Measurements from ENCODE around the gene GPR78. TPM values are rescaled to one million over a fixed set of nuclear protein-coding genes. Genes with fewer than 3 reads are reported as not detected.

GPR78 gene
- polyA plus RNA-seq, 1 of the 3 experiments (the other 2 are of a cell fraction) = not detected

DNA sequence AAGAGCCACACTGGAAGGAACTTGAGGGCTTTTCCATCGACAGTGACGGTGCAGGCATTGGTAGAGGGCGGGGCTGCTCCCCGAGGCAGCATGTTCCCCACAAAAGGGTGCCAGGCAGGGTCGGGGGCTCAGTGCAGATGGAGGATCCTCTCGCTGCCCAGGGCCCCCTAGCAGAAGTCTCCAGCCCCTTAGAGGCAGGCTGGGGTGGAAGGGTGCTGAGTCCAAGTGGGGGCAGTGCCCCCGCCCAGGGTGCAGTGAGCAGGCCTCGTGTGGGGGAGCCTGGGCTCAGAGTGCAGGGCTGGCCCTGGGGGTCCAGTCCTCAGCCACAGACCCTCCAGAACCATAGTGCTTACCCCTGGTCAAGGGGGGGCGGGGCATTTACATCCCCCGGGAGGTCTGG is 21.4 kb downstream of the GPR78 start:
- DNase-seq = no peak
- Histone ChIP-seq H3K9me2 (no peaks in the 10 kb centered on the region), H3K79me2 (ENCODE audit: insufficient read depth) (no peaks in the 10 kb centered on the region), H2AFZ (ENCODE audit: low read depth) (no peak overlapping the region), H3K4me2 (no peak overlapping the region), H3F3A (replicated peaks; ENCODE audit: insufficient read depth) (no peaks in the 10 kb centered on the region), H3K4me3 (ENCODE audit: low read depth in 2 of 2, low read length in 1 of 2) (no peak overlapping the region), H3K36me3 (replicated peaks in 1 of 2; ENCODE audit: control insufficient read depth in 1 of 2, insufficient read depth in 2 of 2, low read length in 1 of 2) (no peaks in the 10 kb centered on the region), H3K9me3 (no peaks in the 10 kb centered on the region), H3K9ac (no peak overlapping the region), H3K27ac (ENCODE audit: low read depth in 2 of 2, low read length in 1 of 2) (no peak overlapping the region), H4K20me1 (ENCODE audit: insufficient read depth) (no peaks in the 10 kb centered on the region), H3K4me1 (ENCODE audit: control insufficient read depth in 1 of 2, insufficient read depth in 2 of 2, low read depth in 1 of 2, low read length in 1 of 2) (peaks cover 0 to 27% of the 10 kb centered on the region in 2 experiments; a peak in 1 of 4 replicates), H3K27me3 (ENCODE audit: insufficient read depth) (no peaks in the 10 kb centered on the region)
- TF ChIP-seq MEF2A (IDR thresholded peaks at IDR 0.05; ENCODE audit: borderline replicate concordance, low read depth) = no peak
- TF ChIP-seq, protein P1, sequence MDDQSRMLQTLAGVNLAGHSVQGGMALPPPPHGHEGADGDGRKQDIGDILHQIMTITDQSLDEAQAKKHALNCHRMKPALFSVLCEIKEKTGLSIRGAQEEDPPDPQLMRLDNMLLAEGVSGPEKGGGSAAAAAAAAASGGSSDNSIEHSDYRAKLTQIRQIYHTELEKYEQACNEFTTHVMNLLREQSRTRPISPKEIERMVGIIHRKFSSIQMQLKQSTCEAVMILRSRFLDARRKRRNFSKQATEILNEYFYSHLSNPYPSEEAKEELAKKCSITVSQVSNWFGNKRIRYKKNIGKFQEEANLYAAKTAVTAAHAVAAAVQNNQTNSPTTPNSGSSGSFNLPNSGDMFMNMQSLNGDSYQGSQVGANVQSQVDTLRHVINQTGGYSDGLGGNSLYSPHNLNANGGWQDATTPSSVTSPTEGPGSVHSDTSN (IDR thresholded peaks at IDR 0.05) = no peak
- TF ChIP-seq GATA2 (CRISPR knock-in tag; IDR thresholded peaks at IDR 0.05) = no peak
- TF ChIP-seq, protein P2, sequence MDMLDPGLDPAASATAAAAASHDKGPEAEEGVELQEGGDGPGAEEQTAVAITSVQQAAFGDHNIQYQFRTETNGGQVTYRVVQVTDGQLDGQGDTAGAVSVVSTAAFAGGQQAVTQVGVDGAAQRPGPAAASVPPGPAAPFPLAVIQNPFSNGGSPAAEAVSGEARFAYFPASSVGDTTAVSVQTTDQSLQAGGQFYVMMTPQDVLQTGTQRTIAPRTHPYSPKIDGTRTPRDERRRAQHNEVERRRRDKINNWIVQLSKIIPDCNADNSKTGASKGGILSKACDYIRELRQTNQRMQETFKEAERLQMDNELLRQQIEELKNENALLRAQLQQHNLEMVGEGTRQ (IDR thresholded peaks at IDR 0.05; ENCODE audit: borderline replicate concordance, low read depth, low read length) = no peak
- no peak for TF ChIP-seq FOSL2 (IDR thresholded peaks at IDR 0.05; ENCODE audit: borderline replicate concordance, low read depth)
- TF ChIP-seq NFIC (IDR thresholded peaks at IDR 0.05; ENCODE audit: borderline replicate concordance) = no peak
- CTCF ChIA-PET = interaction anchor here (1.0 to 1.2 kb wide), 2 partner anchors 133 to 317 kb away, joined by 4 read pairs; no protein-coding TSS in a partner anchor
- 48% methylated on average over 4 of the region's 10 CpGs for WGBS (ENCODE audit: low lambda C conversion rate)
- POLR2A ChIA-PET = no interaction called here

DNA sequence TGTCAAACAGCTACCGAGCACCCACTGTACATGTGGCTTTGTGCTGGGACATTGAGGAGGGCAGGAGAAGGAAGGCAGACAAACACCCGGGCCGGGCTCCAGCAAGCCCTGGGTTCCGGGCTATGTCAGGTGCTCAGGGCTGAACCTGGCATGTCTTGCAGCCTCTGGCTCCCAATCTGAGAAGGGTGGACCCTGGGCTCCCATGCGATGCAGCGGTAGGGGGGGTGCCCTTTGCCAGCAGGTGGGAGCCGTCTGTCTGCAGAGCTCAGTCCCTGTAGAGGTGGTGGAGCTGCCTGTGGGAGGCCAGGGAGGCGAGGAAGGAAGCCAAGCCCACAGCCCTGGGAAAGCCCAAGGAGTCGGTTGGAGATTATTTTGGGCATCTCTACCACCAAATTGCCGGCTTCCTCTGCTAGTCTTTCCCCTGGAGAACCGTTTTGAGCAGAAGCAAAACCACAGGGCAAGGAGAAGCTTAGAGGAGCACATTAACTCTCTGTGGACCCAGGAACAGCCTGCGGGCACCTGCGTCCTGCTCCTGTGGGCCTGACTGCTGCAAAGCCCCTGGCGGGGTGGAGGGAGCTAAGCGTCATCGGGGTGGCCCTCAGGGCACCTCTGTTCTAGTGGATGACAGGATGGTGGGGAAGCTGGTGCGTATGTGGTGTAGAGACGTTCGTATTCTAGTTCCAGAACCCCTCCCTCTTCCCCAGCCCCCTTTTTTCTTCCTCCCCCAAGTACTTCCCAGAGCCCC is 22.7 kb downstream of the GPR78 start:
- Histone ChIP-seq H3K79me2 (ENCODE audit: insufficient read depth) (no peaks in the 10 kb centered on the region), H4K20me1 (ENCODE audit: insufficient read depth) (no peaks in the 10 kb centered on the region), H3K27ac (ENCODE audit: low read depth in 2 of 2, low read length in 1 of 2) (no peak overlapping the region), H3F3A (replicated peaks; ENCODE audit: insufficient read depth) (no peaks in the 10 kb centered on the region), H3K9me3 (no peaks in the 10 kb centered on the region), H3K9ac (no peak overlapping the region), H3K27me3 (ENCODE audit: insufficient read depth) (no peaks in the 10 kb centered on the region), H3K4me3 (ENCODE audit: low read depth in 2 of 2, low read length in 1 of 2) (no peak overlapping the region), H2AFZ (ENCODE audit: low read depth) (no peak overlapping the region), H3K9me2 (no peaks in the 10 kb centered on the region), H3K4me1 (ENCODE audit: control insufficient read depth in 1 of 2, insufficient read depth in 2 of 2, low read depth in 1 of 2, low read length in 1 of 2) (peaks cover 0 to 19% of the 10 kb centered on the region in 2 experiments; a peak in 1 of 4 replicates), H3K36me3 (replicated peaks in 1 of 2; ENCODE audit: control insufficient read depth in 1 of 2, insufficient read depth in 2 of 2, low read length in 1 of 2) (no peaks in the 10 kb centered on the region), H3K4me2 (no peak overlapping the region)
- POLR2A ChIA-PET = no interaction called here
- no peak for DNase-seq
- 50% methylated on average over 19 of the region's 19 CpGs for WGBS (ENCODE audit: low lambda C conversion rate)
- TF ChIP-seq, protein P3, sequence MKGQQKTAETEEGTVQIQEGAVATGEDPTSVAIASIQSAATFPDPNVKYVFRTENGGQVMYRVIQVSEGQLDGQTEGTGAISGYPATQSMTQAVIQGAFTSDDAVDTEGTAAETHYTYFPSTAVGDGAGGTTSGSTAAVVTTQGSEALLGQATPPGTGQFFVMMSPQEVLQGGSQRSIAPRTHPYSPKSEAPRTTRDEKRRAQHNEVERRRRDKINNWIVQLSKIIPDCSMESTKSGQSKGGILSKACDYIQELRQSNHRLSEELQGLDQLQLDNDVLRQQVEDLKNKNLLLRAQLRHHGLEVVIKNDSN (IDR thresholded peaks at IDR 0.05; ENCODE audit: borderline replicate concordance, low read depth) = no peak
- TF ChIP-seq POLR2AphosphoS5 (IDR thresholded peaks at IDR 0.05; ENCODE audit: low read depth, low read length) (no peak), TAF1 (IDR thresholded peaks at IDR 0.05; ENCODE audit: borderline replicate concordance, low read depth, low read length) (no peak), GATA2 (CRISPR knock-in tag; IDR thresholded peaks at IDR 0.05) (no peak), EP300 (IDR thresholded peaks at IDR 0.05; ENCODE audit: borderline replicate concordance in 1 of 2, low read depth in 1 of 2, low read length in 1 of 2) (no peak), SIN3A (IDR thresholded peaks at IDR 0.05; ENCODE audit: borderline replicate concordance, low read depth, low read length) (no peak), GABPA (IDR thresholded peaks at IDR 0.05; ENCODE audit: low read depth) (no peak), FOSL2 (IDR thresholded peaks at IDR 0.05; ENCODE audit: borderline replicate concordance, low read depth) (no peak), RCOR1 (IDR thresholded peaks at IDR 0.05; ENCODE audit: low read length) (no peak), ELF1 (IDR thresholded peaks at IDR 0.05) (no peak), SMC3 (IDR thresholded peaks at IDR 0.05; ENCODE audit: low read depth, low read length) (no peak), EZH2phosphoT487 (IDR thresholded peaks at IDR 0.05; ENCODE audit: borderline replicate concordance, low read depth) (no peak), FOXM1 (IDR thresholded peaks at IDR 0.05; ENCODE audit: low read depth) (no peak), RFX5 (IDR thresholded peaks at IDR 0.05; ENCODE audit: low read length) (no peak)
- TF ChIP-seq, protein P1 (IDR thresholded peaks at IDR 0.05) = no peak
- TF ChIP-seq, protein P4, sequence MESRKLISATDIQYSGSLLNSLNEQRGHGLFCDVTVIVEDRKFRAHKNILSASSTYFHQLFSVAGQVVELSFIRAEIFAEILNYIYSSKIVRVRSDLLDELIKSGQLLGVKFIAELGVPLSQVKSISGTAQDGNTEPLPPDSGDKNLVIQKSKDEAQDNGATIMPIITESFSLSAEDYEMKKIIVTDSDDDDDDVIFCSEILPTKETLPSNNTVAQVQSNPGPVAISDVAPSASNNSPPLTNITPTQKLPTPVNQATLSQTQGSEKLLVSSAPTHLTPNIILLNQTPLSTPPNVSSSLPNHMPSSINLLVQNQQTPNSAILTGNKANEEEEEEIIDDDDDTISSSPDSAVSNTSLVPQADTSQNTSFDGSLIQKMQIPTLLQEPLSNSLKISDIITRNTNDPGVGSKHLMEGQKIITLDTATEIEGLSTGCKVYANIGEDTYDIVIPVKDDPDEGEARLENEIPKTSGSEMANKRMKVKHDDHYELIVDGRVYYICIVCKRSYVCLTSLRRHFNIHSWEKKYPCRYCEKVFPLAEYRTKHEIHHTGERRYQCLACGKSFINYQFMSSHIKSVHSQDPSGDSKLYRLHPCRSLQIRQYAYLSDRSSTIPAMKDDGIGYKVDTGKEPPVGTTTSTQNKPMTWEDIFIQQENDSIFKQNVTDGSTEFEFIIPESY (IDR thresholded peaks at IDR 0.05; ENCODE audit: borderline replicate concordance, low read depth) = no peak
- CTCF ChIA-PET = interaction anchor here (0.7 to 1.3 kb wide), 3 partner anchors 10 to 283 kb away, joined by 3 to 4 read pairs (median 3); no protein-coding TSS in a partner anchor

All from SK-N-SH (cell line).